GM18861 (cell line): ENCODE measurements around the gene CNOT3.
"Not testable (repeated sequence)": the region's sequence is repeated elsewhere in the genome, so short reads cannot be mapped to it uniquely, and the experiment has no call there.

Source experiments
- ATAC-seq: cut with Tn5 transposase; IDR thresholded peaks from one replicate; pipeline ENCODE4 v1.9.1; 2021; ENCODE audit not compliant: unreplicated experiment

CNOT3 gene

GRCh38 chr19:54137699-54138488 is at the start of gene CNOT3:
Gene CNOT3, plus strand, starts transcription at chr19:54137762. Its CDS starts 5,217 bp downstream, at chr19:54142979.
- ATAC-seq: no peak

GRCh38 chr19:54094426-54095000 is 43.0 kb upstream of the CNOT3 start:
- no peak for ATAC-seq

- ATAC-seq: no peak
These were observed 42.3 kb upstream of the CNOT3 start for GRCh38 chr19:54095136-54095858.

GRCh38 chr19:54095859-54096616 is 41.5 kb upstream of the CNOT3 start:
- ATAC-seq: not testable (repeated sequence)

GRCh38 chr19:54096617-54097106 is 40.9 kb upstream of the CNOT3 start:
- no peak for ATAC-seq

GRCh38 chr19:54099190-54099902 is 38.2 kb upstream of the CNOT3 start:
- ATAC-seq: no peak

- ATAC-seq: not testable (repeated sequence)
These were observed 37.7 kb upstream of the CNOT3 start for GRCh38 chr19:54099903-54100255.

- ATAC-seq: no peak
These were observed 37.0 kb upstream of the CNOT3 start, which contains the start of gene OSCAR for GRCh38 chr19:54100561-54100960. Gene OSCAR, minus strand, starts transcription at chr19:54100803. Its CDS starts 11 bp downstream, at chr19:54100792.

- ATAC-seq: peak; percentile 97
These were observed 35.0 kb upstream of the CNOT3 start, which contains the start of gene NDUFA3 for GRCh38 chr19:54102421-54103169. Gene NDUFA3, plus strand, starts transcription at chr19:54102855. Its CDS starts 24 bp downstream, at chr19:54102879.

- no peak for ATAC-seq
These were observed 32.4 kb upstream of the CNOT3 start for GRCh38 chr19:54104998-54105715.

- no peak for ATAC-seq
These were observed 31.8 kb upstream of the CNOT3 start for GRCh38 chr19:54105796-54106195.

- ATAC-seq: no peak
These were observed 30.8 kb upstream of the CNOT3 start for GRCh38 chr19:54106716-54107115.

- ATAC-seq: no peak
These were observed 29.6 kb upstream of the CNOT3 start for GRCh38 chr19:54107876-54108490.

- ATAC-seq: no peak
These were observed 29.1 kb upstream of the CNOT3 start for GRCh38 chr19:54108496-54108895.

- ATAC-seq: no peak
These were observed 27.9 kb upstream of the CNOT3 start for GRCh38 chr19:54109651-54110050.

GRCh38 chr19:54114340-54115108 is 23.0 kb upstream of the CNOT3 start:
- ATAC-seq: no peak
